ENCODE measurements around the gene DENND1C. TPM values are rescaled to one million over a fixed set of nuclear protein-coding genes. Genes with fewer than 3 reads are reported as not detected.

DENND1C gene
- total and polyA plus RNA-seq, 2 experiments from 2014 or later, result 3.1 to 6.1 TPM

DNA sequence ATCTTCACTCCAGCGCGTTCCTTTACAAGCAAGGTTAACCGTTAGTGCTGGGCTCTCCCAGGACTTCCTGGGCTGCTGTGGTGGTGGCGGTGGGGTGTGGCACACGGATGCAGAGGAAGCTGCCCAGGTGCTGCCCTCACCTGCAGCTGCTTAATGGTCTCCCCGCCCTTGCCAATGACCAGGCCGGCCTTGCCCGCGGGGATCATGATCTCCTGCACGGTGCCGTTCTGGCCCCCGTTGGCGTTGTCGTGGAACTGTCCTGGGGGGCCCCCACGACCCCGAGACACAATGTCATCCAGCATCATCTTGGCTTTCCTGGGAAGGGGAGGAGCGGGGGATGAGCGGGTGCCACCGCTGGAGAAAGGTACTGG, 63.0 kb downstream of the DENND1C start:
- H3K36me3 Mint-ChIP-seq (ENCODE audit: low read depth), result peaks cover 95% of the 10 kb centered on the region
- H3K9me3 Mint-ChIP-seq, result no peaks in the 10 kb centered on the region; the same call in 1 of the 3 replicates
- Histone ChIP-seq H3K4me1 (ENCODE audit: insufficient read depth) (peaks cover 9% of the 10 kb centered on the region; the same call in 1 of the 2 replicates), H3F3A (replicated peaks; ENCODE audit: low read depth) (peaks cover 23% of the 10 kb centered on the region; the same call in 1 of the 2 replicates), H3K79me2 (replicated peaks; ENCODE audit: insufficient read depth) (peaks cover 55% of the 10 kb centered on the region), H3K9me2 (ENCODE audit: insufficient read depth) (no peaks in the 10 kb centered on the region), H3K27me3 (ENCODE audit: insufficient read depth) (no peaks in the 10 kb centered on the region), H3K27ac (ENCODE audit: low read depth) (no peak overlapping the region), H2AFZ (no peak overlapping the region), H3K4me2 (no peak overlapping the region), H3K36me3 (ENCODE audit: insufficient read depth) (peaks cover 43% of the 10 kb centered on the region), H4K20me1 (replicated peaks; ENCODE audit: insufficient read depth) (peaks cover 45% of the 10 kb centered on the region), H3K4me3 (no peak overlapping the region)
- H3K27ac Mint-ChIP-seq, result no peak overlapping the region
- no peak for DNase-seq (ENCODE audit: low spot score)
- ATAC-seq, result no peak
- peaks cover 16% of the 10 kb centered on the region for H3K27me3 Mint-ChIP-seq (ENCODE audit: insufficient read depth, low read depth, poor library complexity)
- H3K4me3 Mint-ChIP-seq, result no peak overlapping the region
- H3K4me1 Mint-ChIP-seq, result peaks cover 24% of the 10 kb centered on the region
- TF ChIP-seq, protein P1, sequence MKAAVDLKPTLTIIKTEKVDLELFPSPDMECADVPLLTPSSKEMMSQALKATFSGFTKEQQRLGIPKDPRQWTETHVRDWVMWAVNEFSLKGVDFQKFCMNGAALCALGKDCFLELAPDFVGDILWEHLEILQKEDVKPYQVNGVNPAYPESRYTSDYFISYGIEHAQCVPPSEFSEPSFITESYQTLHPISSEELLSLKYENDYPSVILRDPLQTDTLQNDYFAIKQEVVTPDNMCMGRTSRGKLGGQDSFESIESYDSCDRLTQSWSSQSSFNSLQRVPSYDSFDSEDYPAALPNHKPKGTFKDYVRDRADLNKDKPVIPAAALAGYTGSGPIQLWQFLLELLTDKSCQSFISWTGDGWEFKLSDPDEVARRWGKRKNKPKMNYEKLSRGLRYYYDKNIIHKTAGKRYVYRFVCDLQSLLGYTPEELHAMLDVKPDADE (IDR thresholded peaks at IDR 0.05), result no peak
- no peak for TF ChIP-seq EZH2phosphoT487 (IDR thresholded peaks at IDR 0.05; ENCODE audit: unreplicated experiment)
- TF ChIP-seq, protein P2, sequence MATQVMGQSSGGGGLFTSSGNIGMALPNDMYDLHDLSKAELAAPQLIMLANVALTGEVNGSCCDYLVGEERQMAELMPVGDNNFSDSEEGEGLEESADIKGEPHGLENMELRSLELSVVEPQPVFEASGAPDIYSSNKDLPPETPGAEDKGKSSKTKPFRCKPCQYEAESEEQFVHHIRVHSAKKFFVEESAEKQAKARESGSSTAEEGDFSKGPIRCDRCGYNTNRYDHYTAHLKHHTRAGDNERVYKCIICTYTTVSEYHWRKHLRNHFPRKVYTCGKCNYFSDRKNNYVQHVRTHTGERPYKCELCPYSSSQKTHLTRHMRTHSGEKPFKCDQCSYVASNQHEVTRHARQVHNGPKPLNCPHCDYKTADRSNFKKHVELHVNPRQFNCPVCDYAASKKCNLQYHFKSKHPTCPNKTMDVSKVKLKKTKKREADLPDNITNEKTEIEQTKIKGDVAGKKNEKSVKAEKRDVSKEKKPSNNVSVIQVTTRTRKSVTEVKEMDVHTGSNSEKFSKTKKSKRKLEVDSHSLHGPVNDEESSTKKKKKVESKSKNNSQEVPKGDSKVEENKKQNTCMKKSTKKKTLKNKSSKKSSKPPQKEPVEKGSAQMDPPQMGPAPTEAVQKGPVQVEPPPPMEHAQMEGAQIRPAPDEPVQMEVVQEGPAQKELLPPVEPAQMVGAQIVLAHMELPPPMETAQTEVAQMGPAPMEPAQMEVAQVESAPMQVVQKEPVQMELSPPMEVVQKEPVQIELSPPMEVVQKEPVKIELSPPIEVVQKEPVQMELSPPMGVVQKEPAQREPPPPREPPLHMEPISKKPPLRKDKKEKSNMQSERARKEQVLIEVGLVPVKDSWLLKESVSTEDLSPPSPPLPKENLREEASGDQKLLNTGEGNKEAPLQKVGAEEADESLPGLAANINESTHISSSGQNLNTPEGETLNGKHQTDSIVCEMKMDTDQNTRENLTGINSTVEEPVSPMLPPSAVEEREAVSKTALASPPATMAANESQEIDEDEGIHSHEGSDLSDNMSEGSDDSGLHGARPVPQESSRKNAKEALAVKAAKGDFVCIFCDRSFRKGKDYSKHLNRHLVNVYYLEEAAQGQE (IDR thresholded peaks at IDR 0.05; ENCODE audit: unreplicated experiment), result no peak
- TF ChIP-seq ZNF462 (CRISPR knock-in tag; IDR thresholded peaks at IDR 0.05), result no peak
- no peak for TF ChIP-seq ZNF114 (CRISPR knock-in tag; IDR thresholded peaks at IDR 0.05)
- no peak for TF ChIP-seq CREB1 (CRISPR knock-in tag; IDR thresholded peaks at IDR 0.05; ENCODE audit: low read depth)
- no peak for TF ChIP-seq ZNF331 (CRISPR knock-in tag; IDR thresholded peaks at IDR 0.05; ENCODE audit: low read depth)
- no peak for TF ChIP-seq POLR2AphosphoS5 (IDR thresholded peaks at IDR 0.05; ENCODE audit: low read depth)
- no peak for TF ChIP-seq JUNB (IDR thresholded peaks at IDR 0.05; ENCODE audit: unreplicated experiment)
- no peak for TF ChIP-seq STAT1 (IDR thresholded peaks at IDR 0.05; ENCODE audit: unreplicated experiment)
